Activated T-helper 1 cell treated with anti-CD3 and anti-CD28 coated beads, Interleukin-12 subunit alpha, Interleukin-12 subunit beta, Interleukin-2, Interleukin-4 antibody, amounts not matched to agents 30 ng/mL and 10 ng/mL and 1 ng/mL, durations not matched to agents 14 hours and 24 hours and 36 hours (primary cell): Measurements from ENCODE around the gene CLNK. TPM values are rescaled to one million over a fixed set of nuclear protein-coding genes. Genes with fewer than 3 reads are reported as not detected.

Source experiments
- DNase-seq: peaks from one replicate; pipeline ENCODE4 v3.0.0; 2021; ENCODE audit warnings: low spot score
- H3K27ac Mint-ChIP-seq: one replicate; pipeline ENCODE4 v1.8.0; 2021; ENCODE audit warnings: mild to moderate bottlenecking, mixed read lengths
- H3K27me3 Mint-ChIP-seq: one replicate; pipeline ENCODE4 v1.8.0; 2022; ENCODE audit warnings: mild to moderate bottlenecking, moderate library complexity, mixed read lengths; ENCODE audit not compliant: insufficient read depth
- H3K36me3 Mint-ChIP-seq: one replicate; pipeline ENCODE4 v1.8.0; 2021; ENCODE audit warnings: low read depth, mixed read lengths
- H3K4me1 Mint-ChIP-seq: one replicate; pipeline ENCODE4 v1.8.0; 2021; ENCODE audit warnings: low read depth, mixed read lengths
- H3K4me3 Mint-ChIP-seq: one replicate; pipeline ENCODE4 v1.8.0; 2021; ENCODE audit warnings: mild to moderate bottlenecking, moderate library complexity, mixed read lengths
- H3K9me3 Mint-ChIP-seq: one replicate; pipeline ENCODE4 v1.8.0; 2021; ENCODE audit warnings: mixed read lengths
- intact Hi-C: fragments of 100-400 bp; cut with micrococcal nuclease; formaldehyde crosslinking; loops from one replicate; pipeline ENCODE4 v1.15.1; 2024
- total RNA-seq: library from RNA; stranded (reverse); gene quantifications from 2 replicates; pipeline ENCODE4 v1.2.3, GENCODE V29; 2022

CLNK gene
- total RNA-seq, 1 donor from 2014 or later, result 0.57 TPM

GRCh38 chr4:10647846-10648245 is 36.7 kb downstream of the CLNK start:
- H3K4me3 Mint-ChIP-seq, result no peak overlapping the region
- H3K36me3 Mint-ChIP-seq, result no peaks in the 10 kb centered on the region
- no peak for DNase-seq
- H3K27ac Mint-ChIP-seq, result no peak overlapping the region
- peaks cover 7% of the 10 kb centered on the region for H3K9me3 Mint-ChIP-seq
- intact Hi-C loops, result no loop called here
- H3K4me1 Mint-ChIP-seq, result no peaks in the 10 kb centered on the region
- H3K27me3 Mint-ChIP-seq, result no peaks in the 10 kb centered on the region

- Mint-ChIP-seq H3K27me3 (no peaks in the 10 kb centered on the region), H3K27ac (no peak overlapping the region), H3K36me3 (no peaks in the 10 kb centered on the region), H3K4me3 (no peak overlapping the region), H3K4me1 (peaks cover 10% of the 10 kb centered on the region), H3K9me3 (peaks cover 17% of the 10 kb centered on the region)
- intact Hi-C loops, result no loop called here
- no peak for DNase-seq
These were observed 40.8 kb downstream of the CLNK start for GRCh38 chr4:10643600-10644425.

GRCh38 chr4:10640561-10641201 is 43.9 kb downstream of the CLNK start:
- Mint-ChIP-seq H3K36me3 (no peaks in the 10 kb centered on the region), H3K27ac (no peak overlapping the region), H3K9me3 (peaks cover 9% of the 10 kb centered on the region), H3K27me3 (no peaks in the 10 kb centered on the region), H3K4me1 (peaks cover 10% of the 10 kb centered on the region), H3K4me3 (no peak overlapping the region)
- no peak for DNase-seq
- intact Hi-C loops, result no loop called here

DNA sequence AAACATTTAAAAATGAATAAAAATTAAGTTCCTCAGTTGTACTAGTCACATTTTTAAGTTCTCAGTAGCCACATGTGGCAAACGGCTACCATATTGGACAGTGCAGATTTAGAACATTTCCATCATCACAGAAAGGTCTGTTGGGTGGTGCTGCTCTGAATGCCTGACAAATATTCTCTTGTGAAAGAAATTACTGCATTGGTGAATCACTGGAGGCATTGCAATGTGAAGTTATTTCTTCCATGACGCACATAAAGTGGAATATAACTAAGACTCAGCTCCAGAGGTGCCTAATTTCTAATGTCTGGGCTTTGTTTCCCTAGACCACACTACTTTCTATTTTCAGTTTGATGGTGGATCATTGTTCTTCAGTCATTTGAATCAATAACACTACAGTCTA is 44.9 kb downstream of the CLNK start:
- H3K36me3 Mint-ChIP-seq, result no peaks in the 10 kb centered on the region
- H3K27me3 Mint-ChIP-seq, result no peaks in the 10 kb centered on the region
- H3K9me3 Mint-ChIP-seq, result peaks cover 9% of the 10 kb centered on the region
- H3K4me3 Mint-ChIP-seq, result no peak overlapping the region
- peaks cover 10% of the 10 kb centered on the region for H3K4me1 Mint-ChIP-seq
- no peak for DNase-seq
- no peak overlapping the region for H3K27ac Mint-ChIP-seq
- intact Hi-C loops, result no loop called here

GRCh38 chr4:10639100-10639499 is 45.5 kb downstream of the CLNK start:
- no peak for DNase-seq
- Mint-ChIP-seq H3K27ac (no peak overlapping the region), H3K4me3 (no peak overlapping the region), H3K36me3 (no peaks in the 10 kb centered on the region), H3K27me3 (no peaks in the 10 kb centered on the region), H3K4me1 (peaks cover 10% of the 10 kb centered on the region), H3K9me3 (peaks cover 9% of the 10 kb centered on the region)
- intact Hi-C loops, result no loop called here

DNA sequence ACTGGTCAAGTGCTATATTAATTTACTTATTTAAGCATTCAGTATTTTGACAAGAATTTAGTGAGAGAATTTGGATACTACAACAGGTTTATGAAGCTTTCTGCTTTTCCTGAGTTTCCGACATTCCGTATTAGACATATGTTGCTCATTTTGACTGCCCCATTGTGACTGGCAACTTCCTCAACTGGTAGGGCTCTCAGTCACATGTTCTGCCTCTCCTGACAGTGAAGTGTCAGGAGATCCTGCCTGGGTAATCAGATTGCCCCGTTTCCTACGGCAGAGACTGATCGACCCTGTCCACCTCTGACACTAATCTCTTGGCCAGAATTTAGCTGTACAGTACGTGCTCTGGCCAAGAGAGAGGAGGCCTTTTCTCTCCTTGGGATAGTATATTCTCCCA is 49.5 kb downstream of the CLNK start:
- no peak for DNase-seq

GRCh38 chr4:10629394-10629793 is 55.2 kb downstream of the CLNK start:
- Mint-ChIP-seq H3K9me3 (no peaks in the 10 kb centered on the region), H3K27me3 (no peaks in the 10 kb centered on the region), H3K27ac (peak overlapping the region; percentile 35), H3K36me3 (no peaks in the 10 kb centered on the region), H3K4me3 (no peak overlapping the region), H3K4me1 (peaks cover 32% of the 10 kb centered on the region)
- intact Hi-C loops, result no loop called here
- no peak for DNase-seq

More for the DNA sequence above, 49.5 kb downstream of the CLNK start:
- H3K27me3 Mint-ChIP-seq, result no peaks in the 10 kb centered on the region
- H3K36me3 Mint-ChIP-seq, result no peaks in the 10 kb centered on the region
- H3K4me3 Mint-ChIP-seq, result no peak overlapping the region
- H3K4me1 Mint-ChIP-seq, result no peaks in the 10 kb centered on the region
- intact Hi-C loops, result no loop called here
- no peaks in the 10 kb centered on the region for H3K9me3 Mint-ChIP-seq
- H3K27ac Mint-ChIP-seq, result no peak overlapping the region

DNA sequence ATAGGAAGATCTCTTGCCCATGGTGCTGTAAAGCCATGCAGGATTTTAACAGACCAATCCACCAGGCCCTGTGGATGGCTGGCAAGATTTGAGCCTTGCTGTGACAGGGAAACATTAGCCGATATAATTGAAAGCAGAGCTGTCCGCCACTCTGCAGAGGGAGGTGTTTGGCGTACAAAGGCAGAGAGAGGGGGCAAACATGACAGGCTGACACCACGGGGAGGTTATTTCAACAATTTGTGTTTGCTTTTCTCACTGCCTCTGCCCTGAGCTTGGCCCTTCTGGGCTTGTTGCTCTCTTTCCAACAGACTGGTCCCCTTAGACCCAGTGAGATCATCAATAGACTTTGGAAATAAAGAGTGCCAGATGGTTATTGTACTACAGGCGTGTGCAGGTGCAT is 59.4 kb downstream of the CLNK start:
- peaks cover 3% of the 10 kb centered on the region for H3K27me3 Mint-ChIP-seq
- DNase-seq, result no peak
- no peak overlapping the region for H3K27ac Mint-ChIP-seq
- intact Hi-C loops, result no loop called here
- peaks cover 38% of the 10 kb centered on the region for H3K4me1 Mint-ChIP-seq
- no peaks in the 10 kb centered on the region for H3K36me3 Mint-ChIP-seq
- no peaks in the 10 kb centered on the region for H3K9me3 Mint-ChIP-seq
- H3K4me3 Mint-ChIP-seq, result no peak overlapping the region

DNA sequence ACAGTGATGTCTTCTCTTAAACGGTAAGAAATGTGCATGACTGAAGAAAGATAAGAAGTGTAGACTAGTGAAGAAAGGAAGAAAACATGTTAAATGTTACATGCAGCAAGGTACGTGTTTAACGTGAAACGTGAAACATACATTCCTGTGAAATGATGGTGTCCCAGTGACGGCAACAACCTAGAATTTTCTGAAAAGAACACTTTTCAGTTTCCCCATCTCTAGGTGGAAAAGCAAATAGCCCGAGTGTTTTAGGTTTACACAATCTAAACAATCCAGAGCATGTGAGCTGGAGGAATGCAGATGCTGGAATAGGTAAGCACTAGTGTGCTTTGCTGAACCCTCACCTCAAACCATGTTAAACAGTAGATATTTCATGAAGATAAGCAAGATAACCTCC is 60.7 kb downstream of the CLNK start:
- Mint-ChIP-seq H3K4me1 (peaks cover 28% of the 10 kb centered on the region), H3K36me3 (no peaks in the 10 kb centered on the region), H3K4me3 (no peak overlapping the region), H3K9me3 (no peaks in the 10 kb centered on the region), H3K27ac (no peak overlapping the region), H3K27me3 (peaks cover 4% of the 10 kb centered on the region)
- intact Hi-C loops, result no loop called here
- DNase-seq, result no peak

GRCh38 chr4:10623241-10623640 is 61.3 kb downstream of the CLNK start:
- intact Hi-C loops, result no loop called here
- Mint-ChIP-seq H3K36me3 (no peaks in the 10 kb centered on the region), H3K4me1 (peaks cover 24% of the 10 kb centered on the region)

GRCh38 chr4:10622728-10623127 is 61.8 kb downstream of the CLNK start:
- Mint-ChIP-seq H3K36me3 (no peaks in the 10 kb centered on the region), H3K27me3 (peaks cover 6% of the 10 kb centered on the region), H3K9me3 (no peaks in the 10 kb centered on the region), H3K27ac (no peak overlapping the region), H3K4me3 (no peak overlapping the region), H3K4me1 (peaks cover 24% of the 10 kb centered on the region)
- intact Hi-C loops, result no loop called here
- no peak for DNase-seq

More at GRCh38 chr4:10623241-10623640, 61.3 kb downstream of the CLNK start:
- H3K4me3 Mint-ChIP-seq, result no peak overlapping the region
- no peak overlapping the region for H3K27ac Mint-ChIP-seq
- DNase-seq, result no peak
- H3K9me3 Mint-ChIP-seq, result no peaks in the 10 kb centered on the region
- peaks cover 6% of the 10 kb centered on the region for H3K27me3 Mint-ChIP-seq

- Mint-ChIP-seq H3K27ac (no peak overlapping the region), H3K36me3 (no peaks in the 10 kb centered on the region), H3K4me1 (peaks cover 16% of the 10 kb centered on the region), H3K4me3 (no peak overlapping the region), H3K27me3 (peaks cover 6% of the 10 kb centered on the region), H3K9me3 (no peaks in the 10 kb centered on the region)
- intact Hi-C loops, result no loop called here
- DNase-seq, result no peak
These were observed 63.6 kb downstream of the CLNK start for GRCh38 chr4:10620935-10621488.

DNA sequence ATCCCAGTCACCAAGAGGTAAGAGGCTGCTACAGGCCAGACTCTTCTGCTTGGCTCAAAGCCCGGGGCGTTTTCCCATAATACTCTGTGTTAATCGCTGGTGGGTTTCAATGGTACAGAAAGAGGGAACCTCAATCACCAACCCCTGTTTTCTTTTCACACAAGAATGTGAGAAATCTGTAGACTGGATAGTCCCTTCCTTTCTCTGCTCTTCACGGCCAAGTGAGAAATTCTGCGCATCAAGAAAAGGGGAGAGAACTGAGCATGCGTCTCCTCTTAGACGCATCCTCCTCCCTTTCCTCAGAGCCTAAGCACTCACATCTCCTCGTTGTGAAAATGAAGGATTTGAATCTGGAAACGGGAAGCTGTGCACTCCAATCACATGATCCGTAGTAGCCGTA is 64.7 kb downstream of the CLNK start:
- peaks cover 6% of the 10 kb centered on the region for H3K27me3 Mint-ChIP-seq
- no peaks in the 10 kb centered on the region for H3K36me3 Mint-ChIP-seq
- H3K4me1 Mint-ChIP-seq, result peaks cover 7% of the 10 kb centered on the region
- intact Hi-C loops, result no loop called here
- H3K4me3 Mint-ChIP-seq, result no peak overlapping the region
- H3K9me3 Mint-ChIP-seq, result no peaks in the 10 kb centered on the region
- H3K27ac Mint-ChIP-seq, result no peak overlapping the region
- no peak for DNase-seq
